ENCODE measurements around the gene DCUN1D2. TPM values are rescaled to one million over a fixed set of nuclear protein-coding genes. Genes with fewer than 3 reads are reported as not detected.

The DCUN1D2 gene
- total RNA-seq, 1 donor from 2014 or later: 14.2 TPM

- no peak for FAIRE-seq
- no peak for TF ChIP-seq CTCF (IDR thresholded peaks at IDR 0.05; ENCODE audit: insufficient read depth, low read length, severe bottlenecking)
These were observed 9.4 kb upstream of the DCUN1D2 start for GRCh38 chr13:113499936-113500335.

GRCh38 chr13:113498905-113499304 is 8.4 kb upstream of the DCUN1D2 start:
- FAIRE-seq: no peak
- H3K36me3 ChIP-seq (ENCODE audit: control insufficient read depth, insufficient read depth, low read length): peaks cover 41% of the 10 kb centered on the region
- TF ChIP-seq CTCF (IDR thresholded peaks at IDR 0.05; ENCODE audit: insufficient read depth, low read length, severe bottlenecking): no peak
- H3K4me3 ChIP-seq (ENCODE audit: low read depth, low read length): no peak overlapping the region
- no peaks in the 10 kb centered on the region for H3K27me3 ChIP-seq (ENCODE audit: control insufficient read depth, insufficient read depth, low read length)
- no peak for DNase-seq (ENCODE audit: low read depth)

More at GRCh38 chr13:113499936-113500335, 9.4 kb upstream of the DCUN1D2 start:
- no peak for DNase-seq (ENCODE audit: low read depth)
- Histone ChIP-seq H3K4me3 (ENCODE audit: low read depth, low read length) (no peak overlapping the region), H3K36me3 (ENCODE audit: control insufficient read depth, insufficient read depth, low read length) (peaks cover 47% of the 10 kb centered on the region), H3K27me3 (ENCODE audit: control insufficient read depth, insufficient read depth, low read length) (no peaks in the 10 kb centered on the region)

- DNase-seq (ENCODE audit: low read depth): no peak
- peak; percentile 83 for FAIRE-seq
- Histone ChIP-seq H3K27me3 (ENCODE audit: control insufficient read depth, insufficient read depth, low read length) (no peaks in the 10 kb centered on the region), H3K4me3 (ENCODE audit: low read depth, low read length) (no peak overlapping the region), H3K36me3 (ENCODE audit: control insufficient read depth, insufficient read depth, low read length) (peaks cover 36% of the 10 kb centered on the region)
- TF ChIP-seq CTCF (IDR thresholded peaks at IDR 0.05; ENCODE audit: insufficient read depth, low read length, severe bottlenecking): no peak
These were observed 6.7 kb upstream of the DCUN1D2 start for GRCh38 chr13:113497217-113497616.

- Histone ChIP-seq H3K27me3 (ENCODE audit: control insufficient read depth, insufficient read depth, low read length) (no peaks in the 10 kb centered on the region), H3K4me3 (ENCODE audit: low read depth, low read length) (no peak overlapping the region), H3K36me3 (ENCODE audit: control insufficient read depth, insufficient read depth, low read length) (peaks cover 28% of the 10 kb centered on the region)
- FAIRE-seq: no peak
- no peak for TF ChIP-seq CTCF (IDR thresholded peaks at IDR 0.05; ENCODE audit: insufficient read depth, low read length, severe bottlenecking)
- no peak for DNase-seq (ENCODE audit: low read depth)
These were observed 5.1 kb upstream of the DCUN1D2 start for GRCh38 chr13:113495494-113496210.

GRCh38 chr13:113493315-113493951 is 2.9 kb upstream of the DCUN1D2 start:
- no peak for TF ChIP-seq CTCF (IDR thresholded peaks at IDR 0.05; ENCODE audit: insufficient read depth, low read length, severe bottlenecking)
- peak; percentile 99 for DNase-seq (ENCODE audit: low read depth)
- FAIRE-seq: peak; percentile 13
- Histone ChIP-seq H3K36me3 (ENCODE audit: control insufficient read depth, insufficient read depth, low read length) (peaks cover 19% of the 10 kb centered on the region), H3K4me3 (ENCODE audit: low read depth, low read length) (peak overlapping the region; percentile 17), H3K27me3 (ENCODE audit: control insufficient read depth, insufficient read depth, low read length) (no peaks in the 10 kb centered on the region)

Measured in bronchial epithelial cell (primary cell).